ENCODE data around the gene CRB1.

The CRB1 gene

GRCh38 chr1:197304638-197305200 lies 36.7 kb downstream of the CRB1 start:
- Histone ChIP-seq H3K4me3 (ENCODE audit: low read depth, low read length) (no peak overlapping the region), H3K9me3 (ENCODE audit: severe bottlenecking) (peaks cover 3% of the 10 kb centered on the region)
- no peak for DNase-seq

DNA sequence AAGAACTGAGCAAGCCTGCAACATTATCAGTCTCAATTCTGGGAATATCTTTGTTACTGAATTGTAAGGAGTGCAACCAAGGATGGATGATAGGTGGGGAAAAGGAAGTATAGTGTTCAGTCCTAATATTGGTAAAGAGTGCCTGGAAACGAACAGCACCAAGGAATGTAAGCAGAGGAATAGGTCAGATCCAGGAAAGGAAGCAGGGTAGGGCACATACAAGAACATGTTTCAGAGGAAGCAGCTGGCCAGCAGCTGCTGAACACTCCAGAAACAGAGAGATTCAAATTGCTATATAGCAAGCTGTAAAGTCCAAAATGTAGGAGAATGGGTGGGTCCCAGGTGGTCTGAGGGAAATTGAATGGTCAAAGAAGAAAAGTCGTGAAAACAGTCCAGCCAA lies 37.9 kb downstream of the CRB1 start:
- Histone ChIP-seq H3K9me3 (ENCODE audit: severe bottlenecking) (peaks cover 3% of the 10 kb centered on the region), H3K4me3 (ENCODE audit: low read depth, low read length) (no peak overlapping the region), H3K27ac (no peak overlapping the region), H3K36me3 (no peaks in the 10 kb centered on the region), H3K27me3 (ENCODE audit: insufficient read depth, low read depth, severe bottlenecking) (no peaks in the 10 kb centered on the region)
- DNase-seq: no peak
- TF ChIP-seq, protein P1, sequence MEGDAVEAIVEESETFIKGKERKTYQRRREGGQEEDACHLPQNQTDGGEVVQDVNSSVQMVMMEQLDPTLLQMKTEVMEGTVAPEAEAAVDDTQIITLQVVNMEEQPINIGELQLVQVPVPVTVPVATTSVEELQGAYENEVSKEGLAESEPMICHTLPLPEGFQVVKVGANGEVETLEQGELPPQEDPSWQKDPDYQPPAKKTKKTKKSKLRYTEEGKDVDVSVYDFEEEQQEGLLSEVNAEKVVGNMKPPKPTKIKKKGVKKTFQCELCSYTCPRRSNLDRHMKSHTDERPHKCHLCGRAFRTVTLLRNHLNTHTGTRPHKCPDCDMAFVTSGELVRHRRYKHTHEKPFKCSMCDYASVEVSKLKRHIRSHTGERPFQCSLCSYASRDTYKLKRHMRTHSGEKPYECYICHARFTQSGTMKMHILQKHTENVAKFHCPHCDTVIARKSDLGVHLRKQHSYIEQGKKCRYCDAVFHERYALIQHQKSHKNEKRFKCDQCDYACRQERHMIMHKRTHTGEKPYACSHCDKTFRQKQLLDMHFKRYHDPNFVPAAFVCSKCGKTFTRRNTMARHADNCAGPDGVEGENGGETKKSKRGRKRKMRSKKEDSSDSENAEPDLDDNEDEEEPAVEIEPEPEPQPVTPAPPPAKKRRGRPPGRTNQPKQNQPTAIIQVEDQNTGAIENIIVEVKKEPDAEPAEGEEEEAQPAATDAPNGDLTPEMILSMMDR (IDR thresholded peaks at IDR 0.05; ENCODE audit: low read depth, low read length): no peak

More at GRCh38 chr1:197304638-197305200, 36.7 kb downstream of the CRB1 start:
- TF ChIP-seq, protein P1 (IDR thresholded peaks at IDR 0.05; ENCODE audit: low read depth, low read length): no peak
- Histone ChIP-seq H3K27me3 (ENCODE audit: insufficient read depth, low read depth, severe bottlenecking) (no peaks in the 10 kb centered on the region), H3K36me3 (no peaks in the 10 kb centered on the region), H3K27ac (no peak overlapping the region)

- Histone ChIP-seq H3K27me3 (ENCODE audit: insufficient read depth, low read depth, severe bottlenecking) (no peaks in the 10 kb centered on the region), H3K4me3 (ENCODE audit: low read depth, low read length) (no peak overlapping the region), H3K27ac (no peak overlapping the region), H3K36me3 (no peaks in the 10 kb centered on the region), H3K9me3 (ENCODE audit: severe bottlenecking) (peaks cover 3% of the 10 kb centered on the region)
- TF ChIP-seq, protein P1 (IDR thresholded peaks at IDR 0.05; ENCODE audit: low read depth, low read length): no peak
- DNase-seq: no peak
Observed at GRCh38 chr1:197306381-197307062, 38.5 kb downstream of the CRB1 start.

- DNase-seq: no peak
- no peak overlapping the region for H3K4me3 ChIP-seq (ENCODE audit: low read depth, low read length)
Observed at GRCh38 chr1:197307136-197307535, 39.1 kb downstream of the CRB1 start.

GRCh38 chr1:197307551-197307950 lies 39.5 kb downstream of the CRB1 start:
- Histone ChIP-seq H3K27ac (no peak overlapping the region), H3K9me3 (ENCODE audit: severe bottlenecking) (peaks cover 3% of the 10 kb centered on the region), H3K36me3 (no peaks in the 10 kb centered on the region), H3K4me3 (ENCODE audit: low read depth, low read length) (no peak overlapping the region), H3K27me3 (ENCODE audit: insufficient read depth, low read depth, severe bottlenecking) (no peaks in the 10 kb centered on the region)
- TF ChIP-seq, protein P1 (IDR thresholded peaks at IDR 0.05; ENCODE audit: low read depth, low read length): no peak
- no peak for DNase-seq

More at GRCh38 chr1:197307136-197307535, 39.1 kb downstream of the CRB1 start:
- Histone ChIP-seq H3K27me3 (ENCODE audit: insufficient read depth, low read depth, severe bottlenecking) (no peaks in the 10 kb centered on the region), H3K27ac (no peak overlapping the region), H3K9me3 (ENCODE audit: severe bottlenecking) (peaks cover 3% of the 10 kb centered on the region), H3K36me3 (no peaks in the 10 kb centered on the region)
- TF ChIP-seq, protein P1 (IDR thresholded peaks at IDR 0.05; ENCODE audit: low read depth, low read length): no peak

Data from WERI-Rb-1 (cell line).